Endothelial cell of umbilical vein (primary cell): ENCODE results near the gene ATP10A. TPM values are rescaled to one million over a fixed set of nuclear protein-coding genes. Genes with fewer than 3 reads are reported as not detected.
"Not testable (repeated sequence)": the region's sequence is repeated elsewhere in the genome, so short reads cannot be mapped to it uniquely, and the experiment has no call there.

Experiments
- BruUV-seq: library from RNA; stranded (reverse); fragments of 400-500 nt; replicated peaks from 2 replicates; lab custom pipeline; 2021; lab: Mats Ljungman, UMichigan
- CTCF ChIA-PET: fragments of 300-600, 350-600 bp; sonication (Branson Sonifier 250); formaldehyde crosslinking; loops from one replicate; lab custom pipeline; 2021; ENCODE audit warnings: antibody characterized with exemption, inconsistent platforms; lab: Charles Lee
- POLR2A ChIA-PET: fragments of 300-600, 350-600 bp; sonication (Branson Sonifier 250); formaldehyde crosslinking; loops from one replicate; lab custom pipeline; 2021; ENCODE audit warnings: antibody characterized with exemption, inconsistent platforms; lab: Charles Lee
- DNase-seq: peaks from one replicate; pipeline ENCODE4 v3.0.0-alpha.2; 2011; ENCODE audit warnings: low read depth, low spot score
- FAIRE-seq: peaks from 2 replicates; lab custom pipeline; 2011; peaks lifted over from hg19 to GRCh38; lab: Jason Lieb, UNC
- H2AFZ ChIP-seq: 2 replicates; pipeline ENCODE4 v1.6.0; 2012; ENCODE audit warnings: low read depth, low read length, control low read depth, inconsistent platforms
- H3K27ac ChIP-seq: 2 replicates; pipeline ENCODE4 v1.5.1; 2011; ENCODE audit warnings: low read depth, mild to moderate bottlenecking, control low read depth, low read length, moderate library complexity; ENCODE audit not compliant: insufficient read depth
- H3K27me3 ChIP-seq, 2 experiments: 2 replicates each; pipeline versions ENCODE4 v1.6.0 to v1.6.1; 2011; ENCODE audit warnings: low read length in 2 of 2, mixed read lengths in 1 of 2; ENCODE audit not compliant: control insufficient read depth in 2 of 2, insufficient read depth in 2 of 2
- H3K36me3 ChIP-seq, 2 experiments: 2 replicates in 1 of 2; 3 replicates in 1 of 2; pipeline ENCODE4 v1.5.1; 2011; ENCODE audit warnings: low read length in 2 of 2, mild to moderate bottlenecking in 1 of 2, moderate library complexity in 1 of 2; ENCODE audit not compliant: control insufficient read depth in 2 of 2, insufficient read depth in 2 of 2; ENCODE audit errors: extremely low read depth in 1 of 2
- H3K4me1 ChIP-seq: 3 replicates; pipeline ENCODE4 v1.5.1; 2011; ENCODE audit warnings: mild to moderate bottlenecking, low read length; ENCODE audit not compliant: control insufficient read depth, insufficient read depth; ENCODE audit errors: extremely low read depth
- H3K4me2 ChIP-seq: 2 replicates; pipeline ENCODE4 v1.6.1; 2011; ENCODE audit warnings: low read length, control low read depth, mixed read lengths; ENCODE audit not compliant: insufficient read depth
- H3K4me3 ChIP-seq, 3 experiments: fragments of 200-600 bp in 1 of 3; sonication (generic), shearing (Covaris generic) in 1 of 3; replicated peaks in 1 of 3; 2 replicates each; pipeline ENCODE4 v1.5.1; 2011 to 2016; ENCODE audit warnings: control low read depth in 3 of 3, low read length in 3 of 3, mild to moderate bottlenecking in 2 of 3, inconsistent platforms in 1 of 3, low read depth in 1 of 3, moderate library complexity in 1 of 3; ENCODE audit not compliant: insufficient read depth in 1 of 3
- H3K79me2 ChIP-seq: 2 replicates; pipeline ENCODE4 v1.6.0; 2012; ENCODE audit warnings: low read length, inconsistent platforms; ENCODE audit not compliant: control insufficient read depth, insufficient read depth
- H3K9ac ChIP-seq: replicated peaks from 2 replicates; pipeline ENCODE3; 2011; ENCODE audit warnings: low read length, control low read depth; ENCODE audit not compliant: insufficient read depth; ENCODE audit errors: extremely low read depth
- H3K9me1 ChIP-seq: replicated peaks from 3 replicates; pipeline ENCODE4 v1.6.0; 2011; ENCODE audit warnings: mild to moderate bottlenecking, low read length; ENCODE audit not compliant: control insufficient read depth, insufficient read depth; ENCODE audit errors: extremely low read depth
- H3K9me3 ChIP-seq: replicated peaks from 2 replicates; pipeline ENCODE4 v1.5.1; 2012; ENCODE audit warnings: low read length, inconsistent platforms; ENCODE audit not compliant: control insufficient read depth, insufficient read depth
- H4K20me1 ChIP-seq: replicated peaks from 2 replicates; pipeline ENCODE3; 2011; ENCODE audit warnings: mild to moderate bottlenecking, low read length; ENCODE audit not compliant: control insufficient read depth, insufficient read depth; ENCODE audit errors: extremely low read depth
- EZH2 ChIP-seq: IDR thresholded peaks from 2 replicates; pipeline ENCODE4 v1.6.1; 2012; ENCODE audit warnings: borderline replicate concordance, low read depth, mild to moderate bottlenecking, moderate library complexity, low read length, inconsistent platforms; ENCODE audit not compliant: severe bottlenecking
- FOS ChIP-seq: IDR thresholded peaks from 2 replicates; pipeline ENCODE4 v1.6.1; 2011; ENCODE audit warnings: mild to moderate bottlenecking, low read length, moderate library complexity, borderline replicate concordance; ENCODE audit not compliant: insufficient read depth
- GATA2 ChIP-seq: IDR thresholded peaks from 2 replicates; pipeline ENCODE4 v1.7.0; 2011; ENCODE audit warnings: low read depth, mild to moderate bottlenecking, moderate library complexity, mixed read lengths, low read length; ENCODE audit not compliant: insufficient read length, insufficient read depth
- JUN ChIP-seq: IDR thresholded peaks from 2 replicates; pipeline ENCODE4 v1.6.1; 2011; ENCODE audit warnings: borderline replicate concordance, low read depth; ENCODE audit not compliant: insufficient read length, insufficient read depth
- MAX ChIP-seq: IDR thresholded peaks from 2 replicates; pipeline ENCODE4 v1.6.1; 2011; ENCODE audit not compliant: insufficient read depth, insufficient read length
- MYC ChIP-seq: IDR thresholded peaks from one replicate; pipeline ENCODE4 v1.6.1; 2011; ENCODE audit warnings: mild to moderate bottlenecking, low read depth, low read length
- POLR2A ChIP-seq: IDR thresholded peaks from 2 replicates; pipeline ENCODE4 v1.6.1; 2012; ENCODE audit warnings: low read depth, mild to moderate bottlenecking, control low read depth, low read length
- POLR2AphosphoS5 ChIP-seq: IDR thresholded peaks from 2 replicates; pipeline ENCODE4 v1.6.1; 2012; ENCODE audit warnings: low read depth, mild to moderate bottlenecking, control low read depth, low read length, moderate library complexity; ENCODE audit not compliant: insufficient read depth
- dilution Hi-C: fragments of 300-500 bp; cut with MboI; formaldehyde crosslinking; loops from one replicate; pipeline ENCODE4 v1.15.0; 2019; ENCODE audit warnings: low sequenced_read_pairs; ENCODE audit not compliant: extremely low pct_ligation_motif_present
- intact Hi-C: fragments of 100-400 bp; cut with micrococcal nuclease; formaldehyde crosslinking; loops from one replicate; pipeline ENCODE4 v1.10.0; 2022
- polyA plus RNA-seq, 4 experiments: library from polyadenylated mRNA; depleted of rRNA in 3 of 4; stranded (reverse) in 3 of 4; unstranded in 1 of 4; fragments of >200 nt; gene quantifications; 2 replicates each; pipeline versions ENCODE4 v1.2.1 to v1.2.3, GENCODE V29; 2011 to 2012; ENCODE audit warnings: missing spikeins in 1 of 4
- total RNA-seq: library from RNA; stranded (reverse); gene quantifications from 2 replicates; pipeline ENCODE4 v1.2.3, GENCODE V29; 2021
- TF ChIP-seq, protein P1 (sequence below), 2 donors: IDR thresholded peaks; 1 replicate in 1 of 2; 2 replicates in 1 of 2; pipeline ENCODE4 v1.5.1; 2011; ENCODE audit warnings: low read length in 2 of 2, mild to moderate bottlenecking in 2 of 2, moderate library complexity in 2 of 2, control low read depth in 1 of 2, inconsistent platforms in 1 of 2, low read depth in 1 of 2; ENCODE audit not compliant: insufficient read depth in 1 of 2; ENCODE audit errors: extremely low read depth in 1 of 2

The ATP10A gene
- total and polyA plus RNA-seq, 2 donors (not counting 3 experiments of a cell fraction or from before 2014, with no cell fraction given) = not detected

GRCh38 chr15:25856059-25856458, 7.1 kb downstream of the ATP10A start:
- DNase-seq, BruUV-seq, H4K20me1 ChIP-seq, H2AFZ ChIP-seq, intact Hi-C loops, H3K9ac ChIP-seq, H3K27me3 ChIP-seq, H3K4me2 ChIP-seq, dilution Hi-C loops, POLR2A ChIA-PET, CTCF ChIA-PET, H3K9me1 ChIP-seq, H3K9me3 ChIP-seq, H3K36me3 ChIP-seq, H3K4me1 ChIP-seq, H3K27ac ChIP-seq, FAIRE-seq, H3K4me3 ChIP-seq, H3K79me2 ChIP-seq: not testable (repeated sequence)

GRCh38 chr15:25852661-25853524, 10.2 kb downstream of the ATP10A start:
- no peak overlapping the region for H3K4me3 ChIP-seq
- H3K4me1 ChIP-seq = no peaks in the 10 kb centered on the region
- no peaks in the 10 kb centered on the region for H3K9me3 ChIP-seq
- ChIA-PET CTCF (no interaction called here), POLR2A (no interaction called here)
- H2AFZ ChIP-seq = no peak overlapping the region
- H3K4me2 ChIP-seq = no peak overlapping the region
- FAIRE-seq (no peak), DNase-seq (no peak)
- no peaks in the 10 kb centered on the region for H4K20me1 ChIP-seq
- TF ChIP-seq EZH2 (no peak), GATA2 (no peak), POLR2AphosphoS5 (no peak), POLR2A (no peak), JUN (no peak), MAX (no peak), MYC (no peak), FOS (no peak)
- TF ChIP-seq, protein P1, sequence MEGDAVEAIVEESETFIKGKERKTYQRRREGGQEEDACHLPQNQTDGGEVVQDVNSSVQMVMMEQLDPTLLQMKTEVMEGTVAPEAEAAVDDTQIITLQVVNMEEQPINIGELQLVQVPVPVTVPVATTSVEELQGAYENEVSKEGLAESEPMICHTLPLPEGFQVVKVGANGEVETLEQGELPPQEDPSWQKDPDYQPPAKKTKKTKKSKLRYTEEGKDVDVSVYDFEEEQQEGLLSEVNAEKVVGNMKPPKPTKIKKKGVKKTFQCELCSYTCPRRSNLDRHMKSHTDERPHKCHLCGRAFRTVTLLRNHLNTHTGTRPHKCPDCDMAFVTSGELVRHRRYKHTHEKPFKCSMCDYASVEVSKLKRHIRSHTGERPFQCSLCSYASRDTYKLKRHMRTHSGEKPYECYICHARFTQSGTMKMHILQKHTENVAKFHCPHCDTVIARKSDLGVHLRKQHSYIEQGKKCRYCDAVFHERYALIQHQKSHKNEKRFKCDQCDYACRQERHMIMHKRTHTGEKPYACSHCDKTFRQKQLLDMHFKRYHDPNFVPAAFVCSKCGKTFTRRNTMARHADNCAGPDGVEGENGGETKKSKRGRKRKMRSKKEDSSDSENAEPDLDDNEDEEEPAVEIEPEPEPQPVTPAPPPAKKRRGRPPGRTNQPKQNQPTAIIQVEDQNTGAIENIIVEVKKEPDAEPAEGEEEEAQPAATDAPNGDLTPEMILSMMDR (IDR thresholded peaks at IDR 0.05; ENCODE audit: extremely low read depth in 1 of 2, insufficient read depth in 1 of 2, low read depth in 1 of 2, low read length in 2 of 2) = no peak
- H3K27me3 ChIP-seq = no peaks in the 10 kb centered on the region
- intact Hi-C loops = no loop called here
- H3K9me1 ChIP-seq = no peaks in the 10 kb centered on the region
- no peak overlapping the region for H3K9ac ChIP-seq
- no peaks in the 10 kb centered on the region for H3K79me2 ChIP-seq
- no TSS peak for BruUV-seq
- H3K36me3 ChIP-seq = no peaks in the 10 kb centered on the region
- dilution Hi-C loops = no loop called here
- no peak overlapping the region for H3K27ac ChIP-seq
